ENCODE measurements around the gene RANBP2. TPM values are rescaled to one million over a fixed set of nuclear protein-coding genes. Genes with fewer than 3 reads are reported as not detected.
"Not testable (repeated sequence)": the region's sequence is repeated elsewhere in the genome, so short reads cannot be mapped to it uniquely, and the experiment has no call there.

RANBP2 gene
- total RNA-seq, 1 donor from 2014 or later, result 56.4 TPM

DNA sequence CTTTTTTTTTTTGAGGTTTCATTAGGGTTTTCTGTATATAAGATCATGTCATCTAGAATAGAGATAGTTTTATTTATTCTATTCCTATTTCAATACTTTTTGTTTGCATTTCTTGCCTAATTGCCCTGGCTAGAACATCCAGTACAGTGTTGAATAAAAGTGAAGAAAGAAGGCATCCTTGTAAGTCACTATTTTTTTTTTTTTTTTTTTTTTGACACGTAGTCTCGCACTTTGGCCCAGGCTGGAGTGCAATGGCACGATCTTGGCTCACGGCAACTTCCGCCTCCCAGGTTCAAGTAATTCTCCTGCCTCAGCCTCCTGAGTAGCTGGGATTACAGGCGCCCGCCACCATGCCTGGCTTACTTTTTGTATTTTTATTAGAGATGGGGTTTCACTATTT lies 27.8 kb upstream of the RANBP2 start:
- no peak for DNase-seq (ENCODE audit: low read depth)

DNA sequence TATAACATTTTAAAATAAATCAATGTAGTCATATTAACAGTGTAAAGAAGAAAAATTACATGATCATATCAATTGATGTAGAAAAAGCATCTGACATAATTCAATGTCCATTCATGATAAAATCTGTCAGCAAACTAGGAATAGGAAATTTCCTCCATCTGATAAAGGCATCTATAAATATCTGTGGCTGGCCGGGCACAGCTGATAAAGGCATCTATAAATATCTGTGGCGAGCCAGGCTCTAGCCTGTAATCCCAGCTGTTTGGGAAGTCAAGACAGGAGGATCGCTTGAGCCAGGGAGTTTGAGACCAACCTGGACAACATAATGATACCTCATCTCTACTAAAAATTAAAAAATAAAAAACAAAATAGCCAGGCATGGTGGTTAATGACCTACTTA lies 18.1 kb upstream of the RANBP2 start:
- Histone ChIP-seq H3K36me3 (ENCODE audit: control insufficient read depth, insufficient read depth, low read length) (no peaks in the 10 kb centered on the region), H3K4me3 (ENCODE audit: low read depth, low read length) (no peak overlapping the region), H3K27me3 (ENCODE audit: control insufficient read depth, insufficient read depth, low read length) (no peaks in the 10 kb centered on the region)
- no peak for DNase-seq (ENCODE audit: low read depth)
- TF ChIP-seq, protein P1, sequence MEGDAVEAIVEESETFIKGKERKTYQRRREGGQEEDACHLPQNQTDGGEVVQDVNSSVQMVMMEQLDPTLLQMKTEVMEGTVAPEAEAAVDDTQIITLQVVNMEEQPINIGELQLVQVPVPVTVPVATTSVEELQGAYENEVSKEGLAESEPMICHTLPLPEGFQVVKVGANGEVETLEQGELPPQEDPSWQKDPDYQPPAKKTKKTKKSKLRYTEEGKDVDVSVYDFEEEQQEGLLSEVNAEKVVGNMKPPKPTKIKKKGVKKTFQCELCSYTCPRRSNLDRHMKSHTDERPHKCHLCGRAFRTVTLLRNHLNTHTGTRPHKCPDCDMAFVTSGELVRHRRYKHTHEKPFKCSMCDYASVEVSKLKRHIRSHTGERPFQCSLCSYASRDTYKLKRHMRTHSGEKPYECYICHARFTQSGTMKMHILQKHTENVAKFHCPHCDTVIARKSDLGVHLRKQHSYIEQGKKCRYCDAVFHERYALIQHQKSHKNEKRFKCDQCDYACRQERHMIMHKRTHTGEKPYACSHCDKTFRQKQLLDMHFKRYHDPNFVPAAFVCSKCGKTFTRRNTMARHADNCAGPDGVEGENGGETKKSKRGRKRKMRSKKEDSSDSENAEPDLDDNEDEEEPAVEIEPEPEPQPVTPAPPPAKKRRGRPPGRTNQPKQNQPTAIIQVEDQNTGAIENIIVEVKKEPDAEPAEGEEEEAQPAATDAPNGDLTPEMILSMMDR (IDR thresholded peaks at IDR 0.05; ENCODE audit: insufficient read depth, low read length, poor library complexity, severe bottlenecking), result no peak

More for the DNA sequence above, 27.8 kb upstream of the RANBP2 start:
- H3K36me3 ChIP-seq (ENCODE audit: control insufficient read depth, insufficient read depth, low read length), result no peaks in the 10 kb centered on the region
- H3K4me3 ChIP-seq (ENCODE audit: low read depth, low read length), result no peak overlapping the region
- TF ChIP-seq, protein P1 (IDR thresholded peaks at IDR 0.05; ENCODE audit: insufficient read depth, low read length, poor library complexity, severe bottlenecking), result no peak
- H3K27me3 ChIP-seq (ENCODE audit: control insufficient read depth, insufficient read depth, low read length), result no peaks in the 10 kb centered on the region

DNA sequence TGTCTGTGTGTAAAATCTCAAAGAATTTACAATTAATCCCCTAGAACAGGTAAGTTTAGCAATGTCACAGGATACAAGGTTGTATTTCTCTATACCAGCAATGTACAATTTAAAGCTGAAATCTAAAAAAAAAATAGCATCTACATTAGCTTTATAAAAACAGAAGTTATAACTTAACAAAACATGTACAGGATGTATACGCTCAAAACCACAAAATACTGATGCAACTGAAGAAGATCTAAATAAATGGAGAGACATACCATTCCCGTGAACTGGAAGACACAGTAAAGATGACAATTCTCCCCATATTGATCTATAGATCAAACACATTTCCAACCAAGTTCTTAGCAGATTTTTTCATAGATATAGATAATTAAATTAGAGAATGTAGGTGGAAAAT lies 17.5 kb upstream of the RANBP2 start:
- H3K4me3 ChIP-seq (ENCODE audit: low read depth, low read length), result no peak overlapping the region
- TF ChIP-seq, protein P1 (IDR thresholded peaks at IDR 0.05; ENCODE audit: insufficient read depth, low read length, poor library complexity, severe bottlenecking), result no peak
- DNase-seq (ENCODE audit: low read depth), result no peak
- no peaks in the 10 kb centered on the region for H3K27me3 ChIP-seq (ENCODE audit: control insufficient read depth, insufficient read depth, low read length)
- H3K36me3 ChIP-seq (ENCODE audit: control insufficient read depth, insufficient read depth, low read length), result no peaks in the 10 kb centered on the region

DNA sequence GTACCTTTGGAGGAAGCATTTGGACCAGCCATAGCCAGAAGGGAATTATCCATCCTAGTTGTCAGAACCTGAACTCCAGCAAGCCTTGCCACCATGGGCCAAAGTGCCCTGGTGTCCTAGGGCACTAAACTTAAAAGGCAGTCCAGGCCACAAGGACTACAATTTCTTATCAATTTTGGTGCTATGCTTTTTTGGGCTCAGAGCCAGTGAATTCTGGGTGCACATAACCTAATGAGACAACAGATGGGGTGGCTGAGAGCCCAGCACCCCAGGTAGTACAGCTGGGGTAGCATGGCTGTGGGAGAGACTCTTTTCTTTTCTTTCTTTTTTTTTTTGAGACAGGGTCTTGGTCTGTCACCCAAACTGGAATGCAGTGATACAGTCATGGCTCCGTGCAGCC lies 14.4 kb upstream of the RANBP2 start:
- no peak overlapping the region for H3K4me3 ChIP-seq (ENCODE audit: low read depth, low read length)
- H3K36me3 ChIP-seq (ENCODE audit: control insufficient read depth, insufficient read depth, low read length), result no peaks in the 10 kb centered on the region
- no peaks in the 10 kb centered on the region for H3K27me3 ChIP-seq (ENCODE audit: control insufficient read depth, insufficient read depth, low read length)
- TF ChIP-seq, protein P1 (IDR thresholded peaks at IDR 0.05; ENCODE audit: insufficient read depth, low read length, poor library complexity, severe bottlenecking), result no peak
- DNase-seq (ENCODE audit: low read depth), result no peak

DNA sequence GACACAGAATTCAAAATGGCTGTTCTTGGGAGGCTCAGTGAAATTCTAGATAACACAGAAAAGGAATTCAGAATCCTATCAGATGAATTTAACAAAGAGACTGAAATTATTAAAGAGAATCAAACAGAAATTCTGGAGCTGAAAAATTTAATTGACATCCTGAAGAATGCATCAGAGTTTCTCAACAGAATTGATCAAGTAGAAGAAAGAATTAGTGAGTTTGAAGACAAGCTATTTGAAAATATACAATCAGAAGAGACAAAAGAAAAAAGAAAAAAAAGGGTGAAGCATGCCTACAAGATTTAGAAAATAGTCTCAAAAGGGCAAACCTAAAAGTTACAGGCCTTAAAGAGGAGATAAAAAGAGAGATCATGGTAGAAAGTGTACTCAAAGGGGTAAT lies 12.0 kb upstream of the RANBP2 start:
- no peak for DNase-seq (ENCODE audit: low read depth)
- Histone ChIP-seq H3K4me3 (ENCODE audit: low read depth, low read length) (no peak overlapping the region), H3K27me3 (ENCODE audit: control insufficient read depth, insufficient read depth, low read length) (no peaks in the 10 kb centered on the region), H3K36me3 (ENCODE audit: control insufficient read depth, insufficient read depth, low read length) (no peaks in the 10 kb centered on the region)
- TF ChIP-seq, protein P1 (IDR thresholded peaks at IDR 0.05; ENCODE audit: insufficient read depth, low read length, poor library complexity, severe bottlenecking), result no peak

DNA sequence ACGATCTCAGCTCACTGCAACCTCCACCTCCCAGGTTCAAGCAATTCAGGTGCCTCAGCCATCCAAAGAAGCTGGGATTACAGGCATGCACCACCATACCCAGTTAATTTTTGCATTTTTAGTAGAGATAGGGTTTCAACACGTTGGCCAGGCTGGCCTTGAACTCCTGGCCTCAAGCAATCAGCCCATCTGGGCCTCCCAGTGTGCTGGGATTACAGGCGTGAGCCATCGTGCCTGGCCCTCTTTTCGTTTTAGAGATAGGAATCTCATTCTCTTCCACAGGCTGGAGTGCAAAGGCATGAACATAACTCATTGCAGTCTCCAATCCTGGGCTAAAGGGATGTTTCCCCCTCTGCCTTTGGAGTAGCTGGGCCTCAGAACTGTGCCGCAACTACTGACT lies 2.3 kb upstream of the RANBP2 start:
- not testable (repeated sequence) for H3K36me3 ChIP-seq (ENCODE audit: control insufficient read depth, insufficient read depth, low read length); DNase-seq (ENCODE audit: low read depth); H3K4me3 ChIP-seq (ENCODE audit: low read depth, low read length); H3K27me3 ChIP-seq (ENCODE audit: control insufficient read depth, insufficient read depth, low read length)

DNA sequence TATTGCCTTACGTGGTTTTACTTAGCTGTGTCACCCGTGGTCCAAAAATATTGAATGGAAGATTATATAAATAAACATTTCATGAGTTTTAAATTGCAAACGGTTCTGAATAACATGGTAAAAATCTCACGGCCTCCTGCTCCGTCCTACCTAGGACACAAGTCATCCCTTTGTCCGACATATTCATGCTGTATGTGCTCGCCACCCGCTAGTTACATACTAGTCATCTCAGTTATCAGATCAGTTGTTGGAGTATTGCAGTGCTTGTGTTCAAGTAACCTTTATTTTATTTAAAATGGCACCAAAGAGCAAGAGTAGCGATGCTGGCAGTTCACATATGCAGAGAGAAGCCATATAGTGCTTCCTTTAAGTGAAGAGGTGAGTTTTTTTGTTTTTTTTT lies 6.8 kb downstream of the RANBP2 start:
- H3K36me3 ChIP-seq (ENCODE audit: control insufficient read depth, insufficient read depth, low read length); DNase-seq (ENCODE audit: low read depth); H3K4me3 ChIP-seq (ENCODE audit: low read depth, low read length); H3K27me3 ChIP-seq (ENCODE audit: control insufficient read depth, insufficient read depth, low read length): not testable (repeated sequence)

DNA sequence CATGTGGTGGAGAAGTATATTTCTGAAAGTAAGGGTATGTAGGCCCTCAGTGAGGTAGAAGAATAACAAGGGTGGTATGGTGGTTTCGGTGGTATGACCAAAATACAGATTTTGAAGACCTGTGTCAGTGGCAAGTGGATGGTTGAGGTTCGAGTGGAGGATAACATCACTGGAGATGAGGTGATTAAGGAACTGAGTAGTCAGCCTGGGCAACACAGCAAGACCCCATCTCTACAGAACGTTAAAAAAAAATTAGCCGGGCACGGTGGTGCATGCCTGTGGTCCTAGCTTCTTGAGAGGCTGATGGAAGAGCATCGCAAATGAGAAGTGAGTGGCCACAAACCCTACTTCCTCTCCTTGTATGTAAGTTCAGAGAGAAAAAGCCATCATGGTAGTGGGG lies 15.4 kb downstream of the RANBP2 start:
- not testable (repeated sequence) for DNase-seq (ENCODE audit: low read depth); H3K27me3 ChIP-seq (ENCODE audit: control insufficient read depth, insufficient read depth, low read length); H3K4me3 ChIP-seq (ENCODE audit: low read depth, low read length); H3K36me3 ChIP-seq (ENCODE audit: control insufficient read depth, insufficient read depth, low read length)

DNA sequence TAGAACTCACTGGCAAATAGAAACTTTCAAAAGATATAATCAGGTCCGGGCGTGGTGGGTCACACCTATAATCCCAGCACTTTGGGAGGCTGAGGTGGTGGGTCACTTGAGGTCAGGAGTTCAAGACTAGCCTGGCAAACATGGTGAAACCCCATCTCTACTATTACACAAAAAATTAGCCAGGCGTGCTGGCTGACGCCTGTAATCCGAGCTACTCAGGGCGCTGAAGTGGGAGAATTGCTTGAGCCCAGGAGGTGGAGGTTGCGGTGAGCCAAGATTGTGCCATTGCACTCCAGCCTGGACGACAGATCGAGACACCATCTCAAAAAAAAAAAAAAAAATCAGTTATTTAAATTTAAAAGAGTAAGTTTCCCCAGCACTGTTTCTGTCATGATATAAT lies 38.7 kb downstream of the RANBP2 start:
- H3K27me3 ChIP-seq (ENCODE audit: control insufficient read depth, insufficient read depth, low read length); H3K36me3 ChIP-seq (ENCODE audit: control insufficient read depth, insufficient read depth, low read length); DNase-seq (ENCODE audit: low read depth); H3K4me3 ChIP-seq (ENCODE audit: low read depth, low read length): not testable (repeated sequence)

DNA sequence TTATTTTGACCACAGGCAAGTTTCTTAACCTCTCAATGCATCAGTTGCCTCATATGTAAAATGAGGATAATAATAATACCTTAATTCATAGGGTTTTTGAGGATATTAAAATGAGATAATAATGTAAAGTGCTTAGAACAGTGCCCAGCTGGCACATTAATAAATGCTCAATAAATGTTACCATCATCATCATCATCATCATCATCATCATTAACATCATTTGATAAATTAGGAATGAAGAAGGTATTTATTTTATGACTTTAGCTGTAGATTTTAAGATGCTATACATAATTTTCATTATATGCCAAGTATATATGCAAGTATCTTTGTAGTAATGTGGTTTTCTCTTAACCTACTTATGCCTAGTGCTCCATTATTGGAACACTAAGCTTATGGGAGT lies 43.3 kb downstream of the RANBP2 start:
- not testable (repeated sequence) for H3K27me3 ChIP-seq (ENCODE audit: control insufficient read depth, insufficient read depth, low read length); H3K36me3 ChIP-seq (ENCODE audit: control insufficient read depth, insufficient read depth, low read length); H3K4me3 ChIP-seq (ENCODE audit: low read depth, low read length); DNase-seq (ENCODE audit: low read depth)
